HUES48 (cell line): ENCODE measurements around the gene PHGDH.

Source experiments
- H3K27ac ChIP-seq: one replicate; pipeline ENCODE4 v1.7.0; 2013; ENCODE audit warnings: low read depth, low read length, inconsistent platforms
- H3K27me3 ChIP-seq: 2 replicates; pipeline ENCODE4 v1.6.1; 2013; ENCODE audit warnings: mild to moderate bottlenecking, low read length; ENCODE audit not compliant: control insufficient read depth, insufficient read depth
- H3K36me3 ChIP-seq: 2 replicates; pipeline ENCODE4 v1.6.1; 2013; ENCODE audit warnings: low read length; ENCODE audit not compliant: control insufficient read depth, insufficient read depth
- H3K4me1 ChIP-seq: 2 replicates; pipeline ENCODE4 v1.6.1; 2013; ENCODE audit warnings: mild to moderate bottlenecking, low read length; ENCODE audit not compliant: control insufficient read depth, insufficient read depth
- H3K4me3 ChIP-seq: 2 replicates; pipeline ENCODE4 v1.5.1; 2013; ENCODE audit warnings: mild to moderate bottlenecking, low read depth, low read length
- H3K9ac ChIP-seq: 2 replicates; pipeline ENCODE4 v1.6.1; 2013; ENCODE audit warnings: mild to moderate bottlenecking, low read depth, low read length, moderate library complexity
- H3K9me3 ChIP-seq: 2 replicates; pipeline ENCODE4 v1.6.1; 2013; ENCODE audit warnings: low read length; ENCODE audit not compliant: control insufficient read depth, insufficient read depth

Gene PHGDH

GRCh38 chr1:119711804-119712341 is at the start of gene PHGDH:
Gene PHGDH, plus strand, starts transcription at chr1:119711934. Its CDS starts 89 bp downstream, at chr1:119712023.
- Histone ChIP-seq H3K9me3 (no peaks in the 10 kb centered on the region), H3K36me3 (peaks cover 8% of the 10 kb centered on the region; the same call in 1 of the 2 replicates), H3K4me3 (peak within 1 kb of the TSS; percentile 95), H3K9ac (peak within 1 kb of the TSS; percentile 94), H3K27me3 (no peaks in the 10 kb centered on the region), H3K4me1 (peaks cover 34% of the 10 kb centered on the region), H3K27ac (peak within 1 kb of the TSS; percentile 89)

GRCh38 chr1:119662034-119662437 is 49.7 kb upstream of the PHGDH start:
- no peak overlapping the region for H3K27ac ChIP-seq
- no peaks in the 10 kb centered on the region for H3K27me3 ChIP-seq

GRCh38 chr1:119664067-119664466 is 47.7 kb upstream of the PHGDH start:
- H3K27ac ChIP-seq: no peak overlapping the region

More at GRCh38 chr1:119662034-119662437, 49.7 kb upstream of the PHGDH start:
- no peaks in the 10 kb centered on the region for H3K36me3 ChIP-seq
- no peak overlapping the region for H3K9ac ChIP-seq
- no peaks in the 10 kb centered on the region for H3K9me3 ChIP-seq
- peaks cover 29% of the 10 kb centered on the region for H3K4me1 ChIP-seq
- no peak overlapping the region for H3K4me3 ChIP-seq

GRCh38 chr1:119667173-119667572 is 44.6 kb upstream of the PHGDH start:
- Histone ChIP-seq H3K9me3 (no peaks in the 10 kb centered on the region), H3K4me3 (no peak overlapping the region), H3K27ac (no peak overlapping the region), H3K36me3 (no peaks in the 10 kb centered on the region), H3K9ac (no peak overlapping the region), H3K27me3 (no peaks in the 10 kb centered on the region), H3K4me1 (peaks cover 3% of the 10 kb centered on the region)

More at GRCh38 chr1:119664067-119664466, 47.7 kb upstream of the PHGDH start:
- H3K27me3 ChIP-seq: no peaks in the 10 kb centered on the region
- no peaks in the 10 kb centered on the region for H3K9me3 ChIP-seq
- H3K9ac ChIP-seq: no peak overlapping the region
- H3K4me1 ChIP-seq: peaks cover 27% of the 10 kb centered on the region
- no peak overlapping the region for H3K4me3 ChIP-seq
- H3K36me3 ChIP-seq: no peaks in the 10 kb centered on the region

GRCh38 chr1:119670898-119671297 is 40.8 kb upstream of the PHGDH start:
- H3K4me1 ChIP-seq: peaks cover 23% of the 10 kb centered on the region
- H3K9me3 ChIP-seq: no peaks in the 10 kb centered on the region
- H3K27ac ChIP-seq: no peak overlapping the region
- H3K9ac ChIP-seq: no peak overlapping the region
- no peak overlapping the region for H3K4me3 ChIP-seq
- no peaks in the 10 kb centered on the region for H3K27me3 ChIP-seq
- H3K36me3 ChIP-seq: no peaks in the 10 kb centered on the region

- H3K9ac ChIP-seq: no peak overlapping the region
- no peaks in the 10 kb centered on the region for H3K9me3 ChIP-seq
- H3K4me1 ChIP-seq: peaks cover 25% of the 10 kb centered on the region
- no peak overlapping the region; the same call in 1 of the 2 replicates for H3K4me3 ChIP-seq
- H3K27me3 ChIP-seq: no peaks in the 10 kb centered on the region
- H3K36me3 ChIP-seq: no peaks in the 10 kb centered on the region
- H3K27ac ChIP-seq: peak overlapping the region; percentile 75
Observed at GRCh38 chr1:119673171-119673940, 38.4 kb upstream of the PHGDH start.

GRCh38 chr1:119674111-119674526 is 37.6 kb upstream of the PHGDH start:
- Histone ChIP-seq H3K27ac (peak overlapping the region; percentile 75), H3K36me3 (no peaks in the 10 kb centered on the region)

GRCh38 chr1:119674835-119675289 is 36.9 kb upstream of the PHGDH start:
- Histone ChIP-seq H3K4me1 (peaks cover 28% of the 10 kb centered on the region), H3K27me3 (no peaks in the 10 kb centered on the region), H3K27ac (peak overlapping the region; percentile 75), H3K9ac (no peak overlapping the region), H3K9me3 (no peaks in the 10 kb centered on the region), H3K36me3 (no peaks in the 10 kb centered on the region), H3K4me3 (peak overlapping the region; percentile 72)

More at GRCh38 chr1:119674111-119674526, 37.6 kb upstream of the PHGDH start:
- Histone ChIP-seq H3K9me3 (no peaks in the 10 kb centered on the region), H3K27me3 (no peaks in the 10 kb centered on the region), H3K4me1 (peaks cover 25% of the 10 kb centered on the region), H3K9ac (no peak overlapping the region), H3K4me3 (no peak overlapping the region; the same call in 1 of the 2 replicates)

- H3K4me1 ChIP-seq: peaks cover 28% of the 10 kb centered on the region
- no peak overlapping the region for H3K9ac ChIP-seq
- no peaks in the 10 kb centered on the region for H3K27me3 ChIP-seq
- H3K9me3 ChIP-seq: no peaks in the 10 kb centered on the region
- peak overlapping the region; percentile 60 for H3K27ac ChIP-seq
- peak overlapping the region; percentile 72 for H3K4me3 ChIP-seq
- H3K36me3 ChIP-seq: no peaks in the 10 kb centered on the region
Observed at GRCh38 chr1:119675349-119676345, 36.1 kb upstream of the PHGDH start.

GRCh38 chr1:119676571-119677206 is 35.0 kb upstream of the PHGDH start:
- H3K4me3 ChIP-seq: no peak overlapping the region
- no peak overlapping the region for H3K9ac ChIP-seq
- H3K27me3 ChIP-seq: no peaks in the 10 kb centered on the region
- H3K36me3 ChIP-seq: no peaks in the 10 kb centered on the region
- H3K4me1 ChIP-seq: peaks cover 28% of the 10 kb centered on the region
- H3K9me3 ChIP-seq: no peaks in the 10 kb centered on the region
- no peak overlapping the region for H3K27ac ChIP-seq
